ENCODE results near the gene PRDX6.

DNA sequence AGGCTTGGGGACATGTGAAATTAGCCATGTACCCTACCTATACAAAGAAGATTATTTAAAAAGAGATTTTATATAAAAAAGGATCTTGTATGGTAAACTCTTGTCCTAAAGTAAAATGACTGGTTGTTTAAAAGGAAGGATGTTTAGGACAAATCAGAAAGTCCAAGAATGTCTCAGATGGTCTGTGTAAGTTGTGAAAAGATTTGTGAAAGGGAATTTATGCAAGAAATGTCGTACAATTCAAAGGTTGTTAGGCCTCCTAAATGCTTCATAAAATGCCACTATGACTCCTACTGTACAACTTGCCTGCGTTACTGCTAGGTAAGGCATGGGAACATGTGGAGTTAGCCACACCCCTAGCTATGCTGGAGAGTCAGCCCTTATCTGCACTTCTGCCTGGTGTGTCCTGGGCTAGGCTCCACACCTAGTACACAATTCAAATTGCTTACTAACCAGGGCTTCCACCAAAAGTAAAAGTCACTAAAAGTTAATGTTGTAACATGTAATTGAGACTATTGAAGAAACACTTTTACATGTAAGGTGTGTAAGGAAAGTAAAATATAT, 19.7 kb downstream of the PRDX6 start:
- TF ChIP-seq, protein P1, sequence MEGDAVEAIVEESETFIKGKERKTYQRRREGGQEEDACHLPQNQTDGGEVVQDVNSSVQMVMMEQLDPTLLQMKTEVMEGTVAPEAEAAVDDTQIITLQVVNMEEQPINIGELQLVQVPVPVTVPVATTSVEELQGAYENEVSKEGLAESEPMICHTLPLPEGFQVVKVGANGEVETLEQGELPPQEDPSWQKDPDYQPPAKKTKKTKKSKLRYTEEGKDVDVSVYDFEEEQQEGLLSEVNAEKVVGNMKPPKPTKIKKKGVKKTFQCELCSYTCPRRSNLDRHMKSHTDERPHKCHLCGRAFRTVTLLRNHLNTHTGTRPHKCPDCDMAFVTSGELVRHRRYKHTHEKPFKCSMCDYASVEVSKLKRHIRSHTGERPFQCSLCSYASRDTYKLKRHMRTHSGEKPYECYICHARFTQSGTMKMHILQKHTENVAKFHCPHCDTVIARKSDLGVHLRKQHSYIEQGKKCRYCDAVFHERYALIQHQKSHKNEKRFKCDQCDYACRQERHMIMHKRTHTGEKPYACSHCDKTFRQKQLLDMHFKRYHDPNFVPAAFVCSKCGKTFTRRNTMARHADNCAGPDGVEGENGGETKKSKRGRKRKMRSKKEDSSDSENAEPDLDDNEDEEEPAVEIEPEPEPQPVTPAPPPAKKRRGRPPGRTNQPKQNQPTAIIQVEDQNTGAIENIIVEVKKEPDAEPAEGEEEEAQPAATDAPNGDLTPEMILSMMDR (IDR thresholded peaks at IDR 0.05): no peak
- no peak for TF ChIP-seq EP300 (IDR thresholded peaks at IDR 0.05)
- no peak for TF ChIP-seq POLR2A (IDR thresholded peaks at IDR 0.05)

Data from tibial nerve (tissue), 4 donors.